Astrocyte (in vitro differentiated cells and primary cell): Measurements from ENCODE around the gene COPS4.

Experiments
- EZH2 ChIP-seq: IDR thresholded peaks from 2 replicates; pipeline ENCODE4 v1.6.1; 2012; ENCODE audit warnings: mild to moderate bottlenecking, low read length, inconsistent platforms; ENCODE audit not compliant: insufficient read depth
- TF ChIP-seq, protein P1 (sequence below): IDR thresholded peaks from 2 replicates; pipeline ENCODE4 v1.5.1; 2011; ENCODE audit warnings: low read depth, mild to moderate bottlenecking, inconsistent platforms, low read length, moderate library complexity; ENCODE audit not compliant: insufficient read depth

DNA sequence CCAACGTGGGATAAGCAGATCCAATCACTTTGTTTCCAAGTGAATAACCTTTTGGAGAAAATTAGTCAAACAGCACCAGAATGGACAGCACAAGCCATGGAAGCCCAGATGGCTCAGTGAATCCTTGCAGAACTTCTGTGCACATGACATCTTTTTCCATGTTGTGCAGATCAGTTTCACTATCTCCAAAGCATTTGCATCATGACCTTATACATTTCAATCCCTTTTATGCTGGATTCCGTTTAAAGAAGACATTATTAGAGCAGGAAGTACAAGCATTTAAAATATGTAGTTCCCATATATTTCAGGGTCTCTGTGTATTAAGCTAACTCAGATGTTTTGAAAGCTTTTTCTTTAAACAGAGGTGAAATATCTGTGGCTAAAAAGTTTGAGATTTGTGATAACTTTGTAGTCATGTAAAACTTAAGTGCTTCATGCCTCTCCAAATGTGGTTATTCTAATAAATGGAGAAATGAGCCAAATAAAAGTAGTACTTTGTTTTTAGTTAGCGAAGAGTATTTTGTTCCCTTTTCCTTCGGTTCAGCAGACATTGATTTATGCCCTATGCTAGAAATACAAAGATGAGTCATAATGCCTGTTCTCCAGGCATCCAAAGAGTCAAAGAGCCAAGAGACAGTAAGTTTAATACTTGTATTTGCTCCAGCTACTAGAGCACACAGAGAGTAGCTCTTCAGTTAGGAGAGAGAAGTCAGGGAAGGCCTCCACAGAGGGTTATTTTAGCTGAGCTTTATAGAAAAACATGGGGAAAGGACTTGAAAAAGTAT lies 40.5 kb downstream of the COPS4 start:
- TF ChIP-seq, protein P1, sequence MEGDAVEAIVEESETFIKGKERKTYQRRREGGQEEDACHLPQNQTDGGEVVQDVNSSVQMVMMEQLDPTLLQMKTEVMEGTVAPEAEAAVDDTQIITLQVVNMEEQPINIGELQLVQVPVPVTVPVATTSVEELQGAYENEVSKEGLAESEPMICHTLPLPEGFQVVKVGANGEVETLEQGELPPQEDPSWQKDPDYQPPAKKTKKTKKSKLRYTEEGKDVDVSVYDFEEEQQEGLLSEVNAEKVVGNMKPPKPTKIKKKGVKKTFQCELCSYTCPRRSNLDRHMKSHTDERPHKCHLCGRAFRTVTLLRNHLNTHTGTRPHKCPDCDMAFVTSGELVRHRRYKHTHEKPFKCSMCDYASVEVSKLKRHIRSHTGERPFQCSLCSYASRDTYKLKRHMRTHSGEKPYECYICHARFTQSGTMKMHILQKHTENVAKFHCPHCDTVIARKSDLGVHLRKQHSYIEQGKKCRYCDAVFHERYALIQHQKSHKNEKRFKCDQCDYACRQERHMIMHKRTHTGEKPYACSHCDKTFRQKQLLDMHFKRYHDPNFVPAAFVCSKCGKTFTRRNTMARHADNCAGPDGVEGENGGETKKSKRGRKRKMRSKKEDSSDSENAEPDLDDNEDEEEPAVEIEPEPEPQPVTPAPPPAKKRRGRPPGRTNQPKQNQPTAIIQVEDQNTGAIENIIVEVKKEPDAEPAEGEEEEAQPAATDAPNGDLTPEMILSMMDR, result no peak
- TF ChIP-seq EZH2, result no peak
